Mucosa of stomach (tissue), 1 donor: Measurements from ENCODE around the gene PTCD2.

Experiments used
- H3K27me3 ChIP-seq: one replicate; pipeline ENCODE4 v1.7.0; 2013; ENCODE audit warnings: mild to moderate bottlenecking, low read length; ENCODE audit not compliant: control insufficient read depth, insufficient read depth
- H3K36me3 ChIP-seq: one replicate; pipeline ENCODE4 v1.7.0; 2013; ENCODE audit warnings: low read length; ENCODE audit not compliant: control insufficient read depth, insufficient read depth
- H3K4me1 ChIP-seq: one replicate; pipeline ENCODE4 v1.7.0; 2013; ENCODE audit warnings: mild to moderate bottlenecking, low read length; ENCODE audit not compliant: control insufficient read depth, insufficient read depth
- H3K4me3 ChIP-seq: one replicate; pipeline ENCODE4 v1.7.0; 2013; ENCODE audit warnings: low read length
- H3K9ac ChIP-seq: one replicate; pipeline ENCODE4 v1.7.0; 2013; ENCODE audit warnings: mild to moderate bottlenecking, low read length, moderate library complexity
- H3K9me3 ChIP-seq: one replicate; pipeline ENCODE4 v1.7.0; 2013; ENCODE audit warnings: mild to moderate bottlenecking, low read length, moderate library complexity; ENCODE audit not compliant: control insufficient read depth
- donor health status: Pancreatic carcinoma.

Gene PTCD2

GRCh38 chr5:72374844-72375243, 54.7 kb downstream of the PTCD2 start:
- Histone ChIP-seq H3K27me3 (no peaks in the 10 kb centered on the region), H3K36me3 (no peaks in the 10 kb centered on the region), H3K9me3 (no peaks in the 10 kb centered on the region), H3K4me1 (no peaks in the 10 kb centered on the region), H3K4me3 (no peak overlapping the region), H3K9ac (no peak overlapping the region)

GRCh38 chr5:72376381-72376780, 56.2 kb downstream of the PTCD2 start:
- H3K36me3 ChIP-seq = no peaks in the 10 kb centered on the region
- H3K27me3 ChIP-seq = no peaks in the 10 kb centered on the region
- H3K4me1 ChIP-seq = no peaks in the 10 kb centered on the region
- H3K9ac ChIP-seq = no peak overlapping the region
- no peak overlapping the region for H3K4me3 ChIP-seq
- no peaks in the 10 kb centered on the region for H3K9me3 ChIP-seq

GRCh38 chr5:72377910-72378638, 57.9 kb downstream of the PTCD2 start:
- no peaks in the 10 kb centered on the region for H3K27me3 ChIP-seq
- no peaks in the 10 kb centered on the region for H3K36me3 ChIP-seq
- H3K4me3 ChIP-seq = no peak overlapping the region
- no peaks in the 10 kb centered on the region for H3K9me3 ChIP-seq
- H3K9ac ChIP-seq = no peak overlapping the region
- H3K4me1 ChIP-seq = no peaks in the 10 kb centered on the region

GRCh38 chr5:72378639-72379289, 58.6 kb downstream of the PTCD2 start:
- H3K9ac ChIP-seq = no peak overlapping the region
- no peak overlapping the region for H3K4me3 ChIP-seq
- no peaks in the 10 kb centered on the region for H3K27me3 ChIP-seq
- no peaks in the 10 kb centered on the region for H3K9me3 ChIP-seq
- no peaks in the 10 kb centered on the region for H3K4me1 ChIP-seq
- H3K36me3 ChIP-seq = no peaks in the 10 kb centered on the region

GRCh38 chr5:72379936-72380335, 59.8 kb downstream of the PTCD2 start:
- Histone ChIP-seq H3K9me3 (no peaks in the 10 kb centered on the region), H3K36me3 (no peaks in the 10 kb centered on the region), H3K4me1 (no peaks in the 10 kb centered on the region), H3K4me3 (no peak overlapping the region), H3K9ac (no peak overlapping the region), H3K27me3 (no peaks in the 10 kb centered on the region)

- Histone ChIP-seq H3K4me1 (no peaks in the 10 kb centered on the region), H3K27me3 (no peaks in the 10 kb centered on the region), H3K9ac (no peak overlapping the region), H3K4me3 (no peak overlapping the region), H3K36me3 (no peaks in the 10 kb centered on the region), H3K9me3 (no peaks in the 10 kb centered on the region)
Observed at GRCh38 chr5:72380492-72381274, 60.5 kb downstream of the PTCD2 start.

- no peaks in the 10 kb centered on the region for H3K4me1 ChIP-seq
- H3K9ac ChIP-seq = no peak overlapping the region
- no peak overlapping the region for H3K4me3 ChIP-seq
- H3K27me3 ChIP-seq = no peaks in the 10 kb centered on the region
- H3K36me3 ChIP-seq = no peaks in the 10 kb centered on the region
- no peaks in the 10 kb centered on the region for H3K9me3 ChIP-seq
Observed at GRCh38 chr5:72383280-72383679, 63.1 kb downstream of the PTCD2 start.

GRCh38 chr5:72383726-72384125, 63.6 kb downstream of the PTCD2 start:
- Histone ChIP-seq H3K27me3 (no peaks in the 10 kb centered on the region), H3K9ac (no peak overlapping the region), H3K36me3 (no peaks in the 10 kb centered on the region), H3K4me1 (no peaks in the 10 kb centered on the region), H3K4me3 (no peak overlapping the region), H3K9me3 (no peaks in the 10 kb centered on the region)

- Histone ChIP-seq H3K9ac (no peak overlapping the region), H3K4me3 (no peak overlapping the region)
Observed at GRCh38 chr5:72386639-72387038, 66.5 kb downstream of the PTCD2 start.

GRCh38 chr5:72387985-72388384, 67.8 kb downstream of the PTCD2 start:
- Histone ChIP-seq H3K27me3 (no peaks in the 10 kb centered on the region), H3K4me3 (no peak overlapping the region), H3K36me3 (no peaks in the 10 kb centered on the region), H3K4me1 (no peaks in the 10 kb centered on the region), H3K9ac (no peak overlapping the region), H3K9me3 (no peaks in the 10 kb centered on the region)

More at GRCh38 chr5:72386639-72387038, 66.5 kb downstream of the PTCD2 start:
- no peaks in the 10 kb centered on the region for H3K27me3 ChIP-seq
- H3K4me1 ChIP-seq = no peaks in the 10 kb centered on the region
- no peaks in the 10 kb centered on the region for H3K36me3 ChIP-seq
- H3K9me3 ChIP-seq = no peaks in the 10 kb centered on the region

- Histone ChIP-seq H3K27me3 (no peaks in the 10 kb centered on the region), H3K36me3 (no peaks in the 10 kb centered on the region), H3K4me1 (no peaks in the 10 kb centered on the region)
Observed at GRCh38 chr5:72388646-72389045, 68.5 kb downstream of the PTCD2 start.

GRCh38 chr5:72390836-72391235, 70.7 kb downstream of the PTCD2 start:
- H3K4me1 ChIP-seq = no peaks in the 10 kb centered on the region
- no peaks in the 10 kb centered on the region for H3K27me3 ChIP-seq
- H3K9ac ChIP-seq = no peak overlapping the region

More at GRCh38 chr5:72388646-72389045, 68.5 kb downstream of the PTCD2 start:
- H3K4me3 ChIP-seq = no peak overlapping the region
- H3K9me3 ChIP-seq = no peaks in the 10 kb centered on the region
- H3K9ac ChIP-seq = no peak overlapping the region

More at GRCh38 chr5:72390836-72391235, 70.7 kb downstream of the PTCD2 start:
- Histone ChIP-seq H3K4me3 (no peak overlapping the region), H3K9me3 (no peaks in the 10 kb centered on the region), H3K36me3 (no peaks in the 10 kb centered on the region)
